SK-N-MC (cell line): ENCODE results near the gene TMSB10.

ENCODE experiments used
- EZH2 ChIP-seq: fragments of 200-600 bp; sonication (generic); IDR thresholded peaks from one replicate; pipeline ENCODE4 v1.6.1; 2017; ENCODE audit warnings: antibody characterized with exemption
- FOXP2 ChIP-seq: optimal IDR thresholded peaks from 2 replicates; pipeline ENCODE3; 2011; ENCODE audit warnings: mild to moderate bottlenecking, moderate library complexity; ENCODE audit not compliant: insufficient read depth; ENCODE audit errors: extremely low read length, control extremely low read depth
- POLR2AphosphoS5 ChIP-seq: IDR thresholded peaks from 2 replicates; pipeline ENCODE4 v1.6.1; 2012; ENCODE audit warnings: mild to moderate bottlenecking, low read depth, low read length, borderline replicate concordance

DNA sequence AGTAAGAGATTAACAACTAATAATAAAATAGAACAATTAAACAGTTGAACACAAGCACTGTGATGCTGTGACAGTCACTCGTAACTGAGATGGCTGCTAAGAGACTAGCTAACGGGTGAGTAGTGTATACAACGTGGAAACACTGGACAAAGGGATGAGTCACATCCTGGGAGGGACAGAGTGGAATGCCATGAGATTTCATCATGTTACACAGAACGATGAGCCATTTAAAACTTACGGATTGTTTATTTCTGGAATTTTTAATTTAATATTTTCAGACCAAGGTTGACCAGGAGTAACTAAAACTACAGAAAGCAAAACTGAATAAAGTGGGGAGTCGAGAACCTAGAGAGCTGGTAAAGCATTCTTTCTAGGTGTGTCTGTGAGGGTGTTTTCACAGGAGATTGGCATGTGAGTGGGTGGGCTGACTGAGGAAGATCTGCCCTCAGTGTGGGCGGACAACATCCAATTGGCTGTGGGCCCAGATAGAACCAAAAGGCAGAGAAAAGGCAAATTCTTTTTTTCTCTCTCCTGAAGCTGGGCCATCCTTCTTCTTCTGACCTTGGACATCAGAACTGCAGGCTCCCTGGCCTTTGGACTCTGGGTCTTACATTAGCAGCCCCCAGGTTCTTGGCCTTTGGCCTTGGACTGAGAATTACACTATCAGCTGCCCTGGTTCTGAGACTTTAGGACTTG lies 14.6 kb downstream of the TMSB10 start:
- TF ChIP-seq EZH2, result no peak
- TF ChIP-seq POLR2AphosphoS5, result no peak
- no peak for TF ChIP-seq FOXP2
